HG03045 (cell line): ENCODE data around the gene ALDH1L1.

Experiments
- ATAC-seq: cut with Tn5 transposase; IDR thresholded peaks from one replicate; pipeline ENCODE4 v1.9.1; 2021; ENCODE audit warnings: mild to moderate bottlenecking, moderate library complexity; ENCODE audit not compliant: unreplicated experiment

Gene ALDH1L1

GRCh38 chr3:126197343-126197742, 17.0 kb upstream of the ALDH1L1 start:
- no peak for ATAC-seq

GRCh38 chr3:126194713-126195305, 14.4 kb upstream of the ALDH1L1 start:
- ATAC-seq: no peak

DNA sequence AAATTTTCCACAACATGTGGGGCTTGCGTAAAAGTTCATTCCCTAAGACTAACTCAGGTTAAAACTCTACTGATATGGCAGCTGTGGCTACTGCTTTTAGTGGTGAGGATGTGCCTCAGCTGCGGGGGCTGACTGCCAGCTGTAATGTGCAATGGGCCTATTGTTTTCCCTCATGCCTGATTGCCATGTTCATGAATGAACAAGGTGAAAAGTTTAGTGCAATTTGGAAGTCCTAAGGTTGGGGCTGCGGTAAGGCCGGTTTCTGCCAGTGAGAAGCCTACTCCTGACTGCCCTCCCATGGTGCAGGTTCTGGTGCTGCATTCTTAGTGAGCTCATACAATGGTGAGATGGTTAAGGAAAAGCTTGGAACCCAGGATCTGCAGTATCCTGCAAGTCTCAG, 10.9 kb upstream of the ALDH1L1 start:
- ATAC-seq: no peak

- ATAC-seq: no peak
Observed at GRCh38 chr3:126187920-126188319, 7.5 kb upstream of the ALDH1L1 start.

GRCh38 chr3:126186749-126187148, 6.4 kb upstream of the ALDH1L1 start:
- ATAC-seq: no peak

- no peak for ATAC-seq
Observed at GRCh38 chr3:126186271-126186670, 5.9 kb upstream of the ALDH1L1 start.

- ATAC-seq: no peak
Observed at GRCh38 chr3:126184465-126185000, 4.1 kb upstream of the ALDH1L1 start.

DNA sequence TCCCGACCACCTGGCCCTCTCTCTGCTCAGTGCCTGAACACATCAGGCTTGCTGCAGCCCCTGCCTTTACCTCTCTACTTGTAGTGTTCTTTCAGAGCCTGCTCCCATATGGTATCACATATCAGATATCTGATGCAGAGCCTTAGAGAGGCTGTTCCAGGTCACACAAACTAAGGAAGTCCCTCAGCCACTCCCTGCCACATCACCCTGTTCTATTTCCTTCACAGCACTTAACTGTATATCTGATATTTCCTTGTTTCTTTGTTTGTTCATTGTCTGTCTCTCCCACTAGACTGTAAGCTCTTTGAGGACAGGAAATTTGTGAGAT, 976 bp upstream of the ALDH1L1 start:
- no peak for ATAC-seq

- no peak for ATAC-seq
Observed at GRCh38 chr3:126179825-126180476, 435 bp downstream of the ALDH1L1 start.

- no peak for ATAC-seq
Observed at GRCh38 chr3:126170073-126170777, 10.2 kb downstream of the ALDH1L1 start.

GRCh38 chr3:126167566-126167965, 12.8 kb downstream of the ALDH1L1 start:
- ATAC-seq: no peak

DNA sequence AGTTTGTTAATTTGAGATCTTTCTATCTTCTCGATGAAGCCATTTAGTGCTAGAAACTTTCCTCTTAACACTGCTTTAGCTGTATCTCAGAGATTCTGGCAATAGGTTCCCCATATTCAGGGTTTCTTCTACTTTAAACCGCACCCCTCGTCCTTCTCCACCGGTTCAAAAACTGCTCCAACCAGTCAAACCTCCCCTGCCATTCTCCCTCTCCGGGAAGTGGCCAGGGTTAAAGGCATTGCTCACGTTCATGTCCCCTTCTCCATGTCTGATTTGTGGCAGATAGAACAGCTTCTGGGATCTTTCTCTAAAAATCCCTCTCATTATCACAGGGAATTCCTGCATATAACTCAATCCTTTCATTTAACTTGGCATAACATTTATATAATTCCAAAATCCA, 14.4 kb downstream of the ALDH1L1 start:
- ATAC-seq: no peak

DNA sequence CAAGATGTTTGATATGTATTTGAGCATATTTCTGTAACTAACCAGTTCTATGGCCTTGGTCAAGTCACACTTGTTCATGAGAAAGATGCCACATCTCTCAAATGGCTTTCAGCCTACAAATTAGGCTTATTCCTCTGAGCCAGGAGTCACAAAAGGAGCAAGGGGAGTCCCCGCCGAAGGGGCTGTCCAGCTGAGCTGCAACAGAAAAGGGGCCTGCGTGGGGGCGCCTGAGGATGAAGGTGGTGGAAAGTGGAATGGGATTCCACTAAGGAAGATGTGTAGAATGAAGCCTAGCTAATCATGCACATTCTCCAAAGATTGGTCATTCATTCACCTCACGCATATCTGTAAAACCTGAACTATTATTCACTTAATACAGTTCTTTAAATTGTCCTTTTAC, 19.1 kb downstream of the ALDH1L1 start:
- no peak for ATAC-seq

DNA sequence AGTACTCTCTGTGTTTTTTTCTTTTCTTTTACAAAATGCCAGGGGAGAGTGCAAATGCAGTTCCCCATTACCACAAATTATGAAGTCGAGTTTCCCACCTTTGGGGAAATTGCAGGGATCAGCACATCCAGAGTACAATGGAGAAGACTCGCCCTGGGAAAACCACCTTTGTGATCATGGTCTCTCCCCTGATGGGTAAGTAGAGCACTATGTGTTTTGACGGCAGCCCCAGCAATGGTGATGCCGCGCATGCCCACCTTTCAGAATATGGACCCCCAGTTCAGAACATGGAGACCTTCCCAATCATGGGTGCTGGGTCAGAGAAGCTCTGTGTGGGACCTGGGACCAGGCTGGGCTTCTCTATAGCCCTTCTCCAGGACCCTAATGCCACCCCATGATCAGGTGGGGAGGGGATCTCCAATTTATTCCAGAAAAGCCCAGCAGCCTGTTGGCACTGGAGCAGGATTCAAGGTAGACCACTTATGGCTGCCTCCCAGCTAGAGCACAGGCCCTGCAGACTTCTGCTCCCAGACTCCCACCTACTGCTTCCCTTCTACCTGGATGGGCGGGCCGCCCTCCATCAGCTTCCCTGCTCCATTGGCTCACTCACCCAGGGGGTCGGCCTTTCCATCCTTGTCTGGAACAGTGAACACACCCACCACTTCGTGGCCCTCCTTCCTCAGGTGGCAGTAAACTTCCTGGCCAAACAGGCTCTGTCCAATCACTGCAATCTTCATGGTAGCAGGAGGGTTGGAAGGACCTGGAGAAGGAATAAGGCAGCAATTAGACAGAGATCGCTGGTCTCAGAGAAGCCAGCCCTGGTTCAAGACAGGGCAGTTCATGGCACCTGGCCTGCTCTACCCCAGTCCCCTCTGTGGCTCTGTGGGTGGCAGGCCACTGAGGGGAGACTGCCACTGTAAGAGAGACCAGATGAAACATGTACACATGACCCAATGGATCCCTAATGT, 19.9 kb downstream of the ALDH1L1 start:
- no peak for ATAC-seq

DNA sequence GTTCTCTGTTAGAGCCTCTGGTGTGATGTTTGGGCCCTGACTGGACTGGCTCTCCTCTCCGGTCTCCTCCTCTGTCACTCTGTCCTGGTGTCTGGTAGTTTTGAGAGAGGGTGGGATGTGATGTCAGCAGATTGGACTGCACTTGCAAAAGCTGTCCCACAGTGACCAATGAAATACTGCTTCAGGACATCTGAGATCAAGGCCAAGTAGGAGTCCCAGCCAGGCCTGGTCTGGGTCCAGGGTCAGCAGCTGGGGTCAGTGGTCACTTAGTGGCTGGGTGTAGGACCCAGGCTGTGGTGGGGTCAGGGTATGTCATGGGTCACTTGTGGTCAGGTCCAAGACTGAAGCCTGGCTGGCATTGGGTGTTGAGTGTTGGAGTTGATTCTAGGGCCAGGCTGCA, 20.9 kb downstream of the ALDH1L1 start:
- ATAC-seq: no peak

DNA sequence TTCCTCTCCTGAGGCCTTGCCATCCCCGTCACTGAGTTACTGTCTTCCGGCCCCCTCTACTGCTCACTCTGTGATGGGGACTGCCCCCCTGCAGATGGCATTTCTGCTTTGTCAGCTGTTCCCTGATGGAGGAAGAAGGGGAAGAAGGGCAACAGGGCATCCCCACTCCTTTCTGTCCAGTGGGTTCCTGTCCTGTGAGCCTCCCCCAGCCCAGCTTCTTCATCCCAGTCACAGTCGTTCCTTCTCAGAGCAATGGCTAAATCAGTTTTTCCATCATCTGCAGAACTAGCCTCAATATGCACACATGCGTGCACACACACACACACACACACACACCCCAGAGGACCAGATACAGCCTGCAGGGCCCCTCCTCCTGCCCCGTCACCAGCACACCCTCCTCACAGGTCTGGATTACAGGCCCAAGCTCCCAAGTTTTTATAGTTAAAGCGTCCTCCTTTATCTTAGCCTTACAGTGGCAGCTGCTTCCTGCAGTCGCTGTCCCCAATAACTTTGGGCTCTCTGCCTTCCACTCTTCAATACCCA, 21.4 kb downstream of the ALDH1L1 start:
- ATAC-seq: no peak

DNA sequence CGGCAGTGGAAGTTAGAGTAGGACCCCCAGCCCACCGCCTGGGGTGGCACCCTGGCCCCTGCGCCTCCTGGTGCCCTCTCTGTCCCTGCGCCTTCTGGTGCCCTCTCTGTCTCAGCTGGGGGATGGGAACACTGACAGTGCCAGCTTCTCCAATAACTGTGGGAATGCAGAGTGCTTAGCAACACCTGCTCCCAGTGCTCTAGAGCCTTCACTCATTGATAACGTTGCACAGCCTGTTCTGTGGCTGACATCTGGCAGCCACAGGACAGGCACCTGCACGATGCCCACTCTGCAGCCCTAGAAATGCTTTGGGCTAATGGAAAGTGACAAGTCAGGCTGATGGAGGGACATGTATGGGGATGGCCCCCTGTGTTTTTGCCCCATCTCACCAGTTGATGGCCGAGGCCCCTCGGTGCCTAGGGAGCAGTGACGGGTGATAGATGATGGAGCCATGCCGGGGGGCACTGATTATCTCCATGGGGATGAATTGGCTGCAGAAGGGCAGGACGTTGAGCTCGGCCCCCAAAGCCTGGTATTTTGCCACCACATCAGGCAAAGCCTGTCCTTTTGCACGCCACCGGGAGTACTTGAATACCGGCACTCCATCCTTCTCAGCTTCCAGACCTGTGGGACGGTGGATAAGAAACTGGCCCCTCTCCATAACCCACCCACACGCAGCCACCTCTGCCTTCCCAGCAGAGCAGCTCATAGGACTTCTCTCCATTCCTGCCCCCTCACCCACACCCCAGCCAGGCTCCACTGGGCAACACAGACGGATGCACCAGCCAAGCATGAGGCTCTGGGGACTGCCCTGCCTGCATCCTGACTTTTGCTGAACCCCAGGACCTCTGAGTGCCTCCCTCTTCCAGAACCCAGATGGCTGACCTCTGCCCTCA, 22.1 kb downstream of the ALDH1L1 start:
- no peak for ATAC-seq

- ATAC-seq: no peak
Observed at GRCh38 chr3:126157083-126157768, 23.2 kb downstream of the ALDH1L1 start.

DNA sequence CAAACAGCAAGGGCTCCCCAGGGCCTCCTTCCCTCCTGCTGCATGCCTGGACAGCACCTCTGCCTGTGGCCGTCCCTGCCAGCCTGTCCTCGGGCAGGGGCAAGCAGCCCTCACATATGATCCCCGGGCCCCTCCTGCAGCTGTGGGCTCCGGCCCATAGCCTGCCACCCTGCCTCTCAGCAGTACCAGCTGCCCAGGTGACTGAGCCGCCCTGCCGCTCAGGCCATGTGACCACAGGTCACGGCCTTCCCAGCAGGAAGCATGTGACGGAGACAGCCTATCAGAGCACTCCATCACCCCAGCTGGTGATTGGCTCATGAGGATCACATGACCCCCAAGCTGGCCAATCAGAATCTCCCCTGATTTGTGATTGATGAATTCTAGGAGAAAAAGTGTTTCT, 23.9 kb downstream of the ALDH1L1 start:
- ATAC-seq: no peak
